Measurements from ENCODE around the gene EIF2B5. TPM values are rescaled to one million over a fixed set of nuclear protein-coding genes. Genes with fewer than 3 reads are reported as not detected.

Gene EIF2B5
- total and polyA plus RNA-seq, 2 of the 13 experiments (the other 11 are each of a cell fraction or from before 2014, with no cell fraction given) = 38.4 to 60.2 TPM

DNA sequence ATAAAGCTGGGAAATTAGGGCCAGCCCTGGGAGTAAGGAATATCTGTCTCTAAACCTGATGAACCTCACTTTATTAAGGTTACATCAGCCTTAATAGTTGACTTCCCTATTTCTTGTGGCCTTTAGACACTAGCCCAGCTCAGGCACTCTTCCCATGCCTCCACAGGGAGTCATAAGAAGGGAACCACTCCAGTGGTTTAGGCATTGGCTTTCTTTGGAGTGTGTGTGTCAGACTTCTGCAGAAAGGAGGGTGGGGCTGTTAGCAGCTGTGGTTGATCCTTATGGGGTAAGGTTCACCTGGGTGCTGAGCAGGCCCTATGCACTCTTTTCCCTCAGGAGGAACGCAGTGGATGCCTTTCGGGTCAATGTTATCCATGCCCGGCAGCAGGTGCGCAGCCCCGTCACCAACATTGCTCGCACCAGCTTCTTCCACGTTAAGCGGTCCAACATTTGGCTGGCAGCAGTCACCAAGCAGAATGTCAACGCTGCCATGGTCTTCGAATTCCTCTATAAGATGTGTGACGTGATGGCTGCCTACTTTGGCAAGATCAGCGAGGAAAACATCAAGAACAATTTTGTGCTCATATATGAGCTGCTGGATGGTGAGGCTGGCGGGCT, 43.5 kb downstream of the EIF2B5 start:
- H3K36me3 ChIP-seq (replicated peaks in 1 of 2; ENCODE audit: control insufficient read depth in 1 of 2, insufficient read depth in 2 of 2, low read length in 2 of 2) = peaks cover 51 to 66% of the 10 kb centered on the region in 2 experiments
- H3K79me2 ChIP-seq (ENCODE audit: insufficient read depth, low read length) = peaks cover 22% of the 10 kb centered on the region
- no peak overlapping the region for H3K4me2 ChIP-seq (ENCODE audit: low read depth, low read length)
- ATAC-seq = no peak
- TF ChIP-seq ZNF460 (CRISPR knock-in tag; IDR thresholded peaks at IDR 0.05; ENCODE audit: borderline replicate concordance) (no peak), ZNF432 (CRISPR knock-in tag; IDR thresholded peaks at IDR 0.05; ENCODE audit: borderline replicate concordance) (no peak), MEF2D (CRISPR knock-in tag; IDR thresholded peaks at IDR 0.05) (no peak), ARID5B (CRISPR knock-in tag; IDR thresholded peaks at IDR 0.05) (no peak), RXRA (CRISPR knock-in tag; IDR thresholded peaks at IDR 0.05) (no peak), IRF2 (CRISPR knock-in tag; IDR thresholded peaks at IDR 0.05) (no peak), ZNF101 (CRISPR knock-in tag; IDR thresholded peaks at IDR 0.05; ENCODE audit: borderline replicate concordance, low read depth) (no peak)
- no peak overlapping the region for H2AFZ ChIP-seq (ENCODE audit: low read length)
- ChIA-PET POLR2A (no interaction called here), CTCF (ENCODE audit: low intra/inter-chr PET ratio, low total read pairs) (no interaction called here)
- no peak overlapping the region for H3K9ac ChIP-seq (ENCODE audit: insufficient read depth, low read depth, low read length)
- in situ Hi-C loops (cut with HindIII; ENCODE audit: extremely low pct_ligation_motif_present, low pct_unique_long_range_greater_than_20kb) = no loop called here
- H3K4me3 ChIP-seq (replicated peaks in 1 of 3; ENCODE audit: insufficient read depth in 1 of 3, low read depth in 2 of 3, low read length in 3 of 3) = no peak overlapping the region
- H3K4me1 ChIP-seq (ENCODE audit: insufficient read depth, low read length) = peaks cover 24% of the 10 kb centered on the region
- no peak for FAIRE-seq
- intact Hi-C loops (cut with micrococcal nuclease; ENCODE audit: unreplicated experiment) = no loop called here
- H3K9me3 ChIP-seq (ENCODE audit: low read length) = no peaks in the 10 kb centered on the region
- 97% methylated on average over 11 of the region's 13 CpGs for WGBS (ENCODE audit: low lambda C conversion rate)
- H4K20me1 ChIP-seq (ENCODE audit: insufficient read depth, low read length) = no peaks in the 10 kb centered on the region; the same call in 1 of the 2 replicates
- no peak overlapping the region for H3K27ac ChIP-seq (ENCODE audit: extremely low read length, insufficient read depth, low read length)
- no peak for DNase-seq (ENCODE audit: low spot score)
- no peaks in the 10 kb centered on the region; a peak in 1 of 5 replicates for H3K27me3 ChIP-seq (ENCODE audit: control insufficient read depth in 1 of 2, insufficient read depth in 2 of 2, low read length in 2 of 2)
- BruUV-seq (replicated peaks) = no TSS peak
